Trophoblast cell (in vitro differentiated cells and primary cell): ENCODE data around the gene PDHB.

Source experiments
- DNase-seq, 2 donors: peaks; one replicate each; pipeline ENCODE4 v3.0.0-alpha.2; 2016
- H2AFZ ChIP-seq: 2 replicates; pipeline ENCODE4 v1.6.1; 2013; ENCODE audit warnings: low read length, moderate library complexity, mild to moderate bottlenecking; ENCODE audit not compliant: insufficient read depth, poor library complexity
- H2AK5ac ChIP-seq: 2 replicates; pipeline ENCODE4 v1.6.1; 2013; ENCODE audit warnings: mild to moderate bottlenecking, low read length
- H2BK120ac ChIP-seq: 2 replicates; pipeline ENCODE4 v1.6.1; 2013; ENCODE audit warnings: low read length, mild to moderate bottlenecking, moderate library complexity; ENCODE audit not compliant: insufficient read depth, poor library complexity
- H2BK12ac ChIP-seq: 2 replicates; pipeline ENCODE4 v1.6.1; 2013; ENCODE audit warnings: mild to moderate bottlenecking, low read length, moderate library complexity
- H2BK5ac ChIP-seq: 2 replicates; pipeline ENCODE4 v1.6.1; 2013; ENCODE audit warnings: low read length, low read depth, moderate library complexity, mild to moderate bottlenecking; ENCODE audit not compliant: poor library complexity
- H3K14ac ChIP-seq: 2 replicates; pipeline ENCODE4 v1.6.1; 2013; ENCODE audit warnings: mild to moderate bottlenecking, low read length
- H3K18ac ChIP-seq: 2 replicates; pipeline ENCODE4 v1.6.1; 2013; ENCODE audit warnings: mild to moderate bottlenecking, low read length
- H3K23ac ChIP-seq: 2 replicates; pipeline ENCODE4 v1.6.1; 2013; ENCODE audit warnings: low read length
- H3K27ac ChIP-seq: 2 replicates; pipeline ENCODE4 v1.5.1; 2013; ENCODE audit warnings: low read depth, mild to moderate bottlenecking, inconsistent platforms, low read length, moderate library complexity
- H3K27me3 ChIP-seq: 2 replicates; pipeline ENCODE4 v1.6.1; 2013; ENCODE audit warnings: inconsistent platforms, mild to moderate bottlenecking, low read length, moderate library complexity; ENCODE audit not compliant: insufficient read depth
- H3K36me3 ChIP-seq, 2 experiments: 1 replicate in 1 of 2; 2 replicates in 1 of 2; pipeline ENCODE4 v1.6.1; 2013; ENCODE audit warnings: low read length in 2 of 2, mild to moderate bottlenecking in 2 of 2, moderate library complexity in 1 of 2; ENCODE audit not compliant: insufficient read depth in 2 of 2, control insufficient read depth in 1 of 2
- H3K4ac ChIP-seq: 2 replicates; pipeline ENCODE4 v1.6.1; 2013; ENCODE audit warnings: low read depth, mild to moderate bottlenecking, low read length, moderate library complexity
- H3K4me1 ChIP-seq, 2 experiments: 1 replicate in 1 of 2; 2 replicates in 1 of 2; pipeline ENCODE4 v1.6.1; 2013; ENCODE audit warnings: low read length in 2 of 2, mild to moderate bottlenecking in 2 of 2, moderate library complexity in 1 of 2; ENCODE audit not compliant: insufficient read depth in 2 of 2, control insufficient read depth in 1 of 2
- H3K4me2 ChIP-seq: 2 replicates; pipeline ENCODE4 v1.6.1; 2013; ENCODE audit warnings: inconsistent platforms, mild to moderate bottlenecking, low read length, moderate library complexity
- H3K4me3 ChIP-seq: 2 replicates; pipeline ENCODE4 v1.5.1; 2013; ENCODE audit warnings: mild to moderate bottlenecking, low read depth, low read length, inconsistent platforms
- H3K79me1 ChIP-seq: one replicate; pipeline ENCODE4 v1.6.1; 2013; ENCODE audit warnings: low read length
- H3K79me2 ChIP-seq: 2 replicates; pipeline ENCODE4 v1.6.1; 2013; ENCODE audit warnings: low read length, mild to moderate bottlenecking; ENCODE audit not compliant: control insufficient read depth, insufficient read depth, poor library complexity
- H3K9ac ChIP-seq: 2 replicates; pipeline ENCODE4 v1.6.1; 2013; ENCODE audit warnings: mild to moderate bottlenecking, low read length
- H3K9me3 ChIP-seq: 2 replicates; pipeline ENCODE4 v1.6.1; 2013; ENCODE audit warnings: low read depth, mild to moderate bottlenecking, control low read depth, inconsistent platforms, low read length; ENCODE audit not compliant: insufficient read depth
- H4K12ac ChIP-seq: 2 replicates; pipeline ENCODE4 v1.6.1; 2013; ENCODE audit warnings: low read depth, mild to moderate bottlenecking, low read length, moderate library complexity
- H4K8ac ChIP-seq: 2 replicates; pipeline ENCODE4 v1.6.1; 2013; ENCODE audit warnings: low read depth, mild to moderate bottlenecking, low read length, moderate library complexity
- H4K91ac ChIP-seq: one replicate; pipeline ENCODE4 v1.6.1; 2013; ENCODE audit warnings: low read depth, mild to moderate bottlenecking, low read length, moderate library complexity
- WGBS: extraction: QIAGEN DNeasy Blood & Tissue Kit; methylation state at CpG from one replicate; pipeline ENCODE4 v1.1.7; 2013; ENCODE audit warnings: missing lambda C conversion rate; ENCODE audit not compliant: insufficient read length, insufficient coverage; ENCODE audit errors: extremely low coverage; 5-methylcytosine and 5-hydroxymethylcytosine counted together

Gene PDHB

GRCh38 chr3:58417075-58417474 lies 16.6 kb downstream of the PDHB start:
- no peak overlapping the region for H3K4ac ChIP-seq
- H3K14ac ChIP-seq, result no peak overlapping the region
- no peak overlapping the region for H3K27ac ChIP-seq
- peaks cover 6 to 11% of the 10 kb centered on the region in 2 experiments for H3K36me3 ChIP-seq
- H3K79me2 ChIP-seq, result no peaks in the 10 kb centered on the region
- H3K27me3 ChIP-seq, result no peaks in the 10 kb centered on the region
- H4K8ac ChIP-seq, result peak overlapping the region; percentile 11
- no peak overlapping the region for H2BK5ac ChIP-seq
- H2BK120ac ChIP-seq, result no peak overlapping the region
- peaks cover 7 to 11% of the 10 kb centered on the region in 2 experiments for H3K4me1 ChIP-seq
- peaks cover 7% of the 10 kb centered on the region for H3K79me1 ChIP-seq
- no peak overlapping the region for H3K4me3 ChIP-seq
- H3K9me3 ChIP-seq, result peaks cover 1% of the 10 kb centered on the region
- H2AFZ ChIP-seq, result no peak overlapping the region
- no peak overlapping the region for H3K9ac ChIP-seq
- WGBS, result no CpG with 5 or more reads among the region's 2 CpGs
- H4K12ac ChIP-seq, result no peak overlapping the region
- peak overlapping the region; percentile 3 for H2AK5ac ChIP-seq
- no peak overlapping the region for H3K4me2 ChIP-seq
- no peak overlapping the region for H3K18ac ChIP-seq
- H2BK12ac ChIP-seq, result no peak overlapping the region
- no peak for DNase-seq
- peak overlapping the region; percentile 15 for H4K91ac ChIP-seq
- H3K23ac ChIP-seq, result no peak overlapping the region

- no CpG with 5 or more reads among the region's 2 CpGs for WGBS
- H3K23ac ChIP-seq, result no peak overlapping the region
Measured at GRCh38 chr3:58416191-58416590, 17.4 kb downstream of the PDHB start.

GRCh38 chr3:58414538-58415197 lies 19.0 kb downstream of the PDHB start:
- no peak overlapping the region for H3K4me3 ChIP-seq
- DNase-seq, result peak; percentile 29 to 83
- peaks cover 1% of the 10 kb centered on the region for H3K9me3 ChIP-seq
- H3K23ac ChIP-seq, result no peak overlapping the region
- no peaks in the 10 kb centered on the region for H3K79me2 ChIP-seq
- H3K4me1 ChIP-seq, result peaks cover 11 to 12% of the 10 kb centered on the region in 2 experiments
- H4K8ac ChIP-seq, result no peak overlapping the region
- H3K27ac ChIP-seq, result no peak overlapping the region
- H3K79me1 ChIP-seq, result peaks cover 7% of the 10 kb centered on the region
- H3K4ac ChIP-seq, result no peak overlapping the region
- peak overlapping the region; percentile 73 for H2BK12ac ChIP-seq
- H2BK120ac ChIP-seq, result no peak overlapping the region
- no peak overlapping the region for H4K12ac ChIP-seq
- no peak overlapping the region for H3K18ac ChIP-seq
- H2AK5ac ChIP-seq, result no peak overlapping the region
- peaks cover 0 to 2% of the 10 kb centered on the region in 2 experiments for H3K36me3 ChIP-seq
- H3K14ac ChIP-seq, result no peak overlapping the region
- H3K4me2 ChIP-seq, result no peak overlapping the region
- H3K9ac ChIP-seq, result no peak overlapping the region
- no peak overlapping the region for H2BK5ac ChIP-seq
- H2AFZ ChIP-seq, result no peak overlapping the region
- no peaks in the 10 kb centered on the region for H3K27me3 ChIP-seq
- no peak overlapping the region for H4K91ac ChIP-seq

More at GRCh38 chr3:58416191-58416590, 17.4 kb downstream of the PDHB start:
- DNase-seq, result no peak
- Histone ChIP-seq H4K91ac (no peak overlapping the region), H2BK120ac (peak overlapping the region; percentile 9), H3K18ac (no peak overlapping the region), H3K9me3 (peaks cover 1% of the 10 kb centered on the region), H4K12ac (no peak overlapping the region), H2BK12ac (no peak overlapping the region), H4K8ac (no peak overlapping the region), H2BK5ac (no peak overlapping the region), H3K36me3 (peaks cover 0 to 3% of the 10 kb centered on the region in 2 experiments), H3K4me3 (no peak overlapping the region), H3K79me2 (no peaks in the 10 kb centered on the region), H3K27ac (peak overlapping the region; percentile 49), H3K79me1 (peaks cover 7% of the 10 kb centered on the region), H3K9ac (no peak overlapping the region), H3K14ac (no peak overlapping the region), H2AK5ac (no peak overlapping the region), H3K27me3 (no peaks in the 10 kb centered on the region), H2AFZ (no peak overlapping the region), H3K4me2 (no peak overlapping the region), H3K4ac (no peak overlapping the region), H3K4me1 (peaks cover 8 to 11% of the 10 kb centered on the region in 2 experiments)

GRCh38 chr3:58411851-58412830 lies 21.5 kb downstream of the PDHB start:
- no CpG with 5 or more reads among the region's 8 CpGs for WGBS
- Histone ChIP-seq H4K91ac (no peak overlapping the region), H3K79me1 (peaks cover 7% of the 10 kb centered on the region), H3K4ac (no peak overlapping the region), H3K27ac (no peak overlapping the region), H3K4me2 (no peak overlapping the region), H2AFZ (no peak overlapping the region), H3K9me3 (no peaks in the 10 kb centered on the region), H4K12ac (no peak overlapping the region), H3K14ac (no peak overlapping the region), H3K18ac (no peak overlapping the region), H3K9ac (no peak overlapping the region), H3K27me3 (no peaks in the 10 kb centered on the region), H2AK5ac (no peak overlapping the region), H3K4me3 (no peak overlapping the region), H4K8ac (no peak overlapping the region), H3K36me3 (peaks cover 0 to 2% of the 10 kb centered on the region in 2 experiments), H3K23ac (no peak overlapping the region), H3K79me2 (no peaks in the 10 kb centered on the region), H2BK12ac (no peak overlapping the region), H2BK5ac (no peak overlapping the region), H3K4me1 (peaks cover 10 to 12% of the 10 kb centered on the region in 2 experiments), H2BK120ac (no peak overlapping the region)
- no peak for DNase-seq
